Fibroblast of villous mesenchyme (primary cell): ENCODE results near the gene FAM168A. TPM values are rescaled to one million over a fixed set of nuclear protein-coding genes. Genes with fewer than 3 reads are reported as not detected.

Source experiments
- DNase-seq: peaks from one replicate; pipeline ENCODE4 v3.0.0-alpha.2; 2010; ENCODE audit warnings: low read depth
- H3K4me3 ChIP-seq: 2 replicates; pipeline ENCODE4 v1.5.1; 2011; ENCODE audit warnings: low read depth, mild to moderate bottlenecking, low read length
- total RNA-seq: library from RNA; depleted of rRNA; stranded (reverse); fragments of >200 nt; gene quantifications from 2 replicates; pipeline ENCODE4 v1.2.3, GENCODE V29; 2012
- TF ChIP-seq, protein P1 (sequence below): IDR thresholded peaks from 2 replicates; pipeline ENCODE4 v1.5.1; 2012; ENCODE audit warnings: low read depth, mild to moderate bottlenecking, low read length; ENCODE audit not compliant: insufficient read depth

FAM168A gene
- total RNA-seq, 1 donor, result 22.5 TPM

- no peak overlapping the region for H3K4me3 ChIP-seq
- TF ChIP-seq, protein P1, sequence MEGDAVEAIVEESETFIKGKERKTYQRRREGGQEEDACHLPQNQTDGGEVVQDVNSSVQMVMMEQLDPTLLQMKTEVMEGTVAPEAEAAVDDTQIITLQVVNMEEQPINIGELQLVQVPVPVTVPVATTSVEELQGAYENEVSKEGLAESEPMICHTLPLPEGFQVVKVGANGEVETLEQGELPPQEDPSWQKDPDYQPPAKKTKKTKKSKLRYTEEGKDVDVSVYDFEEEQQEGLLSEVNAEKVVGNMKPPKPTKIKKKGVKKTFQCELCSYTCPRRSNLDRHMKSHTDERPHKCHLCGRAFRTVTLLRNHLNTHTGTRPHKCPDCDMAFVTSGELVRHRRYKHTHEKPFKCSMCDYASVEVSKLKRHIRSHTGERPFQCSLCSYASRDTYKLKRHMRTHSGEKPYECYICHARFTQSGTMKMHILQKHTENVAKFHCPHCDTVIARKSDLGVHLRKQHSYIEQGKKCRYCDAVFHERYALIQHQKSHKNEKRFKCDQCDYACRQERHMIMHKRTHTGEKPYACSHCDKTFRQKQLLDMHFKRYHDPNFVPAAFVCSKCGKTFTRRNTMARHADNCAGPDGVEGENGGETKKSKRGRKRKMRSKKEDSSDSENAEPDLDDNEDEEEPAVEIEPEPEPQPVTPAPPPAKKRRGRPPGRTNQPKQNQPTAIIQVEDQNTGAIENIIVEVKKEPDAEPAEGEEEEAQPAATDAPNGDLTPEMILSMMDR, result no peak
- DNase-seq, result no peak
These were observed 184.7 kb downstream of the FAM168A start for GRCh38 chr11:73413256-73413655.

GRCh38 chr11:73412308-73412707, 185.6 kb downstream of the FAM168A start:
- no peak for DNase-seq
- TF ChIP-seq, protein P1, result no peak
- H3K4me3 ChIP-seq, result no peak overlapping the region

GRCh38 chr11:73411031-73411430, 186.9 kb downstream of the FAM168A start:
- TF ChIP-seq, protein P1, result no peak
- no peak overlapping the region for H3K4me3 ChIP-seq
- no peak for DNase-seq

DNA sequence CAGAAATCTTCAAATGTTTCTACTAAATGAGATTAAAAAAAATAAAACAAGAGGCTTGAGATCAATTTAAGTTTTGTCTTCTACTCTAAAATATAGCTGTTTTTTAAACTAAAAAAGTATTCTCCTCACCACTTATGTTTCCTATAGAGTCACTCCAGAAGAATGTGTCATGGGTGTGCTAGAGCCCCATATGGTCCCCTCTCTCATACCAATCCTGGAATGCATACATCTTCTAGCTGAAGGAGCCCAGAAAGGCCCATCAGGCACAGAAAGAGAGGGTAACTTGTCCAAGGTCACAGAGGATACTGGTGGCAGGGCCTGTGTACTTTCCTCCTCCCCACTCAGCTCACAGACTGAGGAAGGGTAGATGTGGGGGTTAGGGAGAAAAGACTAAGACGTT, 187.3 kb downstream of the FAM168A start:
- TF ChIP-seq, protein P1, result no peak
- no peak overlapping the region for H3K4me3 ChIP-seq
- no peak for DNase-seq

DNA sequence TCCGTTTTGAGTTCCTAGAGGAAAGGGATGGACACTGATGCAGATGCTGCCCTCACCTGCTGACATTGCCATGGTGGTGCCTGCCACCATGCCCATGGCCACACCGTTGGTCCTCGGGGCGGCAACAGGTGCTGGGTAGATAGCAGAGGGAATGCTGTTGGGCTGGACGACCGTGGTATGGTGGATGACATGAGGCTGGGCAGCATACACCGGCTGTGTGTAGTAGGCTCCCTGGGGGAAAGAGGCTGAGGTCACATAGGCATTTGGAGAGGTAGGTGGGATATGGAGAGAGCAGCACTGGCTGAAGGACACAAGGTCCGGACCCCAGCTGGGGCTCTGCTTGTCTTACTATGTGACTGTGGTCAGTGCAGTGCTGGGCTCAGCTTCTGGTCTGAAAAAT, 188.5 kb downstream of the FAM168A start:
- TF ChIP-seq, protein P1, result no peak
- no peak for DNase-seq
- H3K4me3 ChIP-seq, result no peak overlapping the region

GRCh38 chr11:73406619-73407018, 191.3 kb downstream of the FAM168A start:
- no peak overlapping the region for H3K4me3 ChIP-seq
- no peak for DNase-seq
- TF ChIP-seq, protein P1, result no peak

DNA sequence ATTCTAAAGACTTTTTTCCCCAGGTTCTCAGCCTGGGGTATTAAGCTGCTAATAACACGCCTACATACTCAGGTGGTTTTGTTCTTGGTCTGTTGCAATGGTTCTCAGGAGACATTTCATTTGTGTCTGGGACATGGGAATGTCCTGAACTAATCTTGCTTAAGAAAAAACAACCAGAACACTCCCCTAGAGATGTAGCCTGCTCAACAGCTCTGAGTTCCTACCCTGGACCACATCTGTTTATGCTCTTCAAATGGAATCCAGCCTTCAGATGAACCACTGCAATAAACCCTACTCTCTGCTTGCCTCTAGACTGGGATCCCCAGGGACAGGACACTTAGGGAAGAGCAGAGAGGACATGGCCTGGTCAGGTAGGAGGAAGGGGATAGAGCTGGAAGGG, 191.8 kb downstream of the FAM168A start:
- DNase-seq, result no peak
- no peak overlapping the region for H3K4me3 ChIP-seq
- TF ChIP-seq, protein P1, result no peak
